Breast epithelium (tissue), 3 donors: ENCODE measurements around the gene HSPG2.

ENCODE experiments used
- CTCF ChIP-seq, 3 donors: fragments of 450-650 bp; IDR thresholded peaks; one replicate each; pipeline ENCODE4 v1.5.1; 2016 to 2017; ENCODE audit warnings: antibody characterized with exemption in 3 of 3, mild to moderate bottlenecking in 3 of 3, moderate library complexity in 3 of 3
- POLR2A ChIP-seq: fragments of 450-650 bp; IDR thresholded peaks from one replicate; pipeline ENCODE4 v1.6.1; 2016; ENCODE audit warnings: antibody characterized with exemption, mild to moderate bottlenecking, moderate library complexity

GRCh38 chr1:21888500-21888899, 48.6 kb downstream of the HSPG2 start:
- TF ChIP-seq POLR2A (no peak), CTCF (IDR thresholded peaks at IDR 0.05) (no peak)
